Measurements from ENCODE around the gene SH2D3C.

GRCh38 chr9:127707766-127708165 is 70.7 kb downstream of the SH2D3C start:
- no peak for TF ChIP-seq CTCF (IDR thresholded peaks at IDR 0.05 in 4 of 5, conservative IDR thresholded peaks at IDR 0.05 in 1 of 5)
- no peak for TF ChIP-seq POLR2A (IDR thresholded peaks at IDR 0.05)

All from gastrocnemius medialis (tissue), 4 donors.